Stimulated activated CD4-positive, alpha-beta T cell treated with anti-CD3 and anti-CD28 coated beads, TNF-alpha, amount 100 ng/mL, for 4 hours (primary cell): Measurements from ENCODE around the gene FLT3.
A peak's percentile ranks its signal among the peaks of the same experiment; 100 is the strongest.

Experiments
- DNase-seq, 3 experiments: peaks; one replicate each; pipeline ENCODE4 v3.0.0-alpha.2; 2020; ENCODE audit warnings: low read depth in 3 of 3

FLT3 gene

DNA sequence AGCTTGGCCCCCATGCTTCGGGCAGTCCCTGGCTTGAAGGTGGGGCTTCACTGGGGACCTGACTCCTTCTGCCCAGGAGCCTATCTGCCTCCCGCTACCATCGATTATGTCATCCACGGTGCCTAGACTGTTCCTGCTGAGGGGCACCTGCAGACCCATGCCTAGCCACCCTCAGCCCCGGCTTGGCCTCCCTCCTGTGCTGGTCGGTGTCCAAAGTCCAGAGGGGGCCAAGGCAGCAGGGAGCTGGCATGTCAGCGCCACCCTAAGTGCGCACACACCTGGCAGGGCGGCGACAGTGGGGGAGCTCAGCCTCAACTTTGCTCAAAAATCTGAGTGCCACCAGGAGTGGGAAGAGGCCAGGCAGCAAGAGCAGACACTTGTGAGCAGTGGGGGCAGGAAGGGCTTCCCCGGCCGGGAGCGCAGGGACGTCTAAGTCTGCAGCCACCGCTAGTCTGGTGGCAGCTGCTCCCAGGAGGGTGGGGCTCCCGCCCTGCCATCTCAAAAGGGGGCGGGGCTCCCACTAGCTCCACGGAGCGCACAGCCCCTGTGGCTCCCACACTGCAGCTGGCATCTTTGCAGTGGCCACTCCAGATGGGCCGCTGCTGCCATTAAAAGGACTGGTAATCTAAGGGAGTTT is 98.4 kb downstream of the FLT3 start:
- no peak for DNase-seq

DNA sequence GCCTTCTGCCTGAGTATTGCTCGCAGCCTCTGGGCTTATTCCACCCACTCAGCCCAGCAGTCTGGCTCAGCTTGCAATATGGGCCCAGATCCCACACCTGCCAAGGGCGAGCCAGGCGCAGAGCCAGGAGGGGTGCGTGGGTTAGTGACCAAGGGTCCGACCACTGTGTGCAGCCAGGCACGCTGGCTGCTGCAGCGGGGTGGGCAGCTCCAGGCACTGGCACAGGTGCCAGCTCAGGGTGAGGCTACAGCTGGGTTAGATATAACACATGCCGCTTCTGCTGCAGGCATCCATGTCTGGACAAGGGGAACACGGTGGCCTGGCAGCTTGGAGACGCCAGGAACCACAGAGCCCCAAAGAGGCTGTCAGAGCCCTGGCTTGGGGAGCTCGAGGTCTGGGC is 99.3 kb downstream of the FLT3 start:
- DNase-seq, result no peak

DNA sequence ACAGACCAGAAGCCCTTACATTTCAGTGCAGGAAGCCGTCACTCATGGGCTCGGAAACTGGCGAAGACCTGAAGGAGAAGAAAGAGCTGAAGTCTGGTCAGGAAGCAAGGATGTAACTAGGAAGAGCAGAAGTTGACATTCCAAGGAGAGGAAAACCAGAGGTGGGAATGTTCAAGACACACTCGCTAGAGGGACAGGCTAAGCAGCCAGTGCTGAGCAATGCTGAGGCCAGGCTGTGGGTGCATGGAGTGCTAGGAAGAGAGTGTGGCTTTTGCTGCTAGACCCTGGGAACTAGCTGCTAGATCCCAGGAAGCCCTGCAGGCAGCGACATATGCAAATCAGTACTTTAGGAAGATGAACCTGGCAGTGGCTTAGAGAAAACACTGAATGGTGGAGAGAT is 99.8 kb downstream of the FLT3 start:
- no peak for DNase-seq

DNA sequence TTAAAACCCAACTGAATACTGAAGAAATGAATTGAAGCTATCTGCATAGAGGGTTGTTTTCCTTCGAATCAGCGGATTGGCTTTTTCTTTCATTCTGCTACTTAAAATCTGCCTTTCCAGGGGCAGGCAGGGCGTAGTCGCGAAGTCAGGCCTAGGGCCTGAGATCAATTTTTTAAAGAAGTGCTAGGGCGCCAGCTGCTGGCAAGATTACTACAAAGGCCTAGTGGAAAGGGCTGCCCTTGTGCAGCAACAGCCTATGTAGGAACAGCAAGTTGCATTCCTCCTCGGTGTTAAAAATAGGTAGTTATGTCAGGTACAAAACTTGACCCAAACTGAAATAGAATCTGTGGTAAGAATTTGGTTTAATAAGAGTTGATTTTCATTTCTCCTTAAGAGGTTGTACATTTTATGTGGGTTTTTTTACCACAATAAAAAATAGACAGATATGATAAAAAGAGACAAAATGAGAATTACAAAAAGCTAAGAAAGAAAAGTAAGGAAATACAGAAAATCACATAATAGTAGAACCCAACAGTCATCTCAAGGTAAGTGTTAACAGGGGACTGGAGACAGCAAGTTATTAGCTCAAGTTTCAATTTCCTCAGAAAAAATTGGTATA is 102.4 kb downstream of the FLT3 start:
- peak in 1 of 3 experiments; percentile 3 for DNase-seq

DNA sequence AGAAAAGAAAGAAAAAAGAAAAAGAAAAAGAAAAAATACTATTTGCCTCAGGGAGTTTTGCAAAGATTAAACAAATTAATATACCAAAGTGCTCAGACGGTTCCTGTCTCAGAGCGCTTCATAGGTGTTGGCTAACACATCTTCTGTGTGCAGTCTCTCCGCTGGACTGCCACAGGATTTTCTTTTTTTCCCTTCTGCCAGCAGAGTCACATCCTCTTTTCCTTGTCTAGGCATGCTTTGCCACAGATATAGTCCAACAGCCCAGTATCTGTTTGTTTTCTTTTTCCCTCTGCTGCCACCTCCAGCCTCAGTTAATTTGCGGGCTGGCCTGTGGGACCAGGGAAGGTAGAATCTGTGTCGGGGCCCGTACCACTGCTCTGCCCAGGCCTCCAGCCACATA is 108.5 kb downstream of the FLT3 start:
- DNase-seq, result no peak

DNA sequence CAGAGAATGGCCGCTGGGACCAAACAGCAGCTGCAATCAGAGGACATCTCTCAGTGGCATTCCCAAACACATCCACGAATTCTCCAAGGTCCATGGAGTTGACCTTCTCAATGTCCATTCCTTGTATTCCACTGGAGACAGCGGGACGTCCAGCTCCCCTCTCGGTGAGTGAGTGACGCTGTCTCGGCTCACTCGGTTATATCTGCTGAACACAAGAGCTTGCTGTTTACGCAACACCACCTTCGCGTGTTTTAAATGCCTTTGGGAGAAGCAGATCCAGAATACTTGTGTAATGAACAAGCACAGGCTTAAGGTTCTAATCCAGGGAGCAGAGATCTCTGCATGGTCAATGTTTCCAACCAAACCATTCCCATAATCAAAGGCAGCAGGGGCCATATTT is 111.9 kb downstream of the FLT3 start, which contains the start of gene URAD:
TSS of gene URAD (minus strand) at position 174 of the 400 bp plus-strand sequence. CDS start at position 118, 56 bp downstream.
- no peak for DNase-seq

DNA sequence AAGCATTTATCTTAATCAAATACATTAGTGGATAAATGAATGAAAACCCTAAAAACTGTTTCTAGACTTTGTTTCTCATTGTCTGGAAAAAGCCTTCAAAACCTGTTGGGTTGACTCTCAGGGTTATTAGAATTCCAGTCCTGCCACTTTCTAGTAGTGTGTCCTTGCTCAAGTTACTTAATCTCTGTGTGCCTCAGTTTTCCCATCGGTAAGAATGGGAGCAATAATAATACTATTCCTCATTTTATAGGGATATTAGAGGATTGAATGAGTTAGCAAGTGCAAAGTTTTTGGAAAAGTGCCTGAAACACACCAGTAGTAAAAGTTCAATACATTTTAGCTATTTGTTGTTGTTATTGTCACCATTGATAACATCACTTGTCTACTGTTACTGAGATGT is 114.8 kb downstream of the FLT3 start:
- no peak for DNase-seq

DNA sequence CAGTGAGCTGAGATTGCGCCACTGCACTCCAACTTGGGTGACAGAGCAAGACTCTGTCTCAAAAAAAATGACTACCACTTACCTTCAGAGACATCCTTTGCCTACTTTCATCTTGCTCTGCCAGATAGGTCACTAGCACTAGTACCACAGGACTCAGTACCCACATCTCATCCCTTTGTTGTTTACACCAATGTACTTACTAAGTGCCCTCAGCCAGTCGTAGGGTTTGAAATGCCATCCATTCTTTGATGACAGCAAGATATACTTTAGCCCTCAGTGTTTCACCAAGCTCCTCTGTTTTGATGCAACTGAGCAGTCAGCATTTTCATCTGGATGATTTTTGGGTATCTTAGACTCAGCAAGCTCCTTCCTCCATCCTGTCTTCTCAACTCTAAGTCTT is 118.0 kb downstream of the FLT3 start:
- DNase-seq, result no peak

DNA sequence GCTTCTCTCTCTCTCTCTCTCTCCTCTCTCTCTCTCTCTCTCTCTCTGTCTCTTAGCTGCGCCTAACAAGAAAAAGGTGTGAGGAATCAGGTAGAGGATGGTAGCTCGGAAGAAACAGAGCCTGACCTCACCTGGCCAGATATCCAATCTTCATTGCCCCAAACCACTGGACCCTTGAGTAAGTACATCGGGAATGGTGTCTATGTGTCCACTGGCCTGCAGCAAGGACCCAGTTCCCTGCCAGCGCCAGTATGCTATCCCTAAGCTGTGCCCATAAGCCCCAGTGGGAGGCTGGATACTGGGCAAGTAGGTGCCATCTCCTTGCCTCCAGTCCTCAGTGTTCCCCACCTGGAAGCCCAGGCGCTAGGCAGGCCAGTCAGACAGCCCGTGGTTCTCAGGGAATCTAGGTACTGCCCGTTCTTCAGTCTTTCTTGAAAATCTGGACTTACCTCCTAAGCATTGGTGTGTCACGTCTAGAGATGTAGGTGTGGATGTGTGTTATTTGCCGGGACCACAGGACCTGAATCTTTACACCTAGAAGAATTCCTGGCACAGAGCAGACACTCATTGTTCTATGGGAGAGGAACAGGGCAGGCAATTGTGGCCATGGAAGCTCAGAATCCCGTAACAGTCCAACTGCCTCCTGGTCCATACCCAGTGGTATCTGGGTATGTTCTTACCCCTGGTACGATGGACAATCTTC is 119.2 kb downstream of the FLT3 start:
- DNase-seq, result no peak

DNA sequence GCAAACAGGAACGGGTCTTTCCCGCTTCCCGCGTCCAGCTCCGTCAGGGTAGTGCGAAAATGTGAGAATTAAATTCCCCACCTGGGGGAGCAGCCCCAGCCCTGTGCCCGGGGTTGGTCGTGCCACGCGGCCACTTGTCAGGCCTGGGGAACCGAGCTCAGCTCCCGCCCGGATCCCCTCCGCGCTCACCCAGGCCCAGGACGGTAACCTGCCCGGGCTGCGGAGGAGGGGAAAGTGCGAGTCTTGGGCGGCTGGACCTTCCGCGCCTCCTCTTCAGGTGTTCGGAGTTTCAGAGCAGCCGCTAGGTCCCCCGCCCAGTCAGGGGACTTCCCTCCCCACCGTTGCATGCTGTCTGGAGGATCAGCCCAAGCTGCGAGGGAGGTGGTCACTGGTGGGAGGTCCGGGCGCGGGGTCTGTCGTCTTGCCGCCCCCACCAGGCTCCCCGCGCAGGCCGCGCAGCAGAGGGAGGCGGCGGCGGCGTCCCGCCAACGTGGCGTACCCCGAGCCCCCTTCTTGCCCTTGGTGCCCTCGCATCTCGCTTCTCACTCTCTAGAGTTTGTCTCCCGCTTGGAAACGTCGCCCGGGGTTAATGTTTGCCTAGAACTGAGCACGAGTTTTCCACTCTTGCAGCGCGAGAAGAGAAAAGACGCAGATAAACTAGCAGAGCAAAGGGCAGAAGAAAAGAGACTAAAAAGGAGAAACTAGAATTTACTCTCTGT is 119.9 kb downstream of the FLT3 start:
- no peak for DNase-seq

DNA sequence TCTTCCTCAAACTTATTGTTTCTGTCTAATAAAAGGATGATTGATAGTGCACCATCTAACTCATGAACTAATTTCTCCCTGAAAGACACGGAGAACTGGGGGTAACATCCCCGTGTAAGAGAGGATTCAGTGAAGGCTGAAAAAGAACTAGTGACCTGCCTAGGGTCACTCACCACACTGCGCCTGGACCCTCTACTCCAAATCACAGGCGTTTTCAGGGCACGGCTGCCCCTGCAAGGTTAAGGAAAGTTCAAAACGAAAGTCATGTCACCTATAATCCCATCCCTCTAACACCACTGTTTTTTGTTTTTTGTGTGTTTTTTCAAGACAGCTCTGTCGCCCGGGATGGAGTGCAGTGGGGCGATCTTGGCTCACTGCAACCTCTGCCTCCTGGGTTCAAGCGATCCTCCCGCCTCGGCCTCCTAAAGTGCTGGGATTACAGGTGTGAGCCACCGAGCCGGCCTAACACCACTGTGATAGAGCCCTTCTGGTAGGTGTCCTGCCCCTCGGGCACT is 120.6 kb downstream of the FLT3 start:
- no peak for DNase-seq

DNA sequence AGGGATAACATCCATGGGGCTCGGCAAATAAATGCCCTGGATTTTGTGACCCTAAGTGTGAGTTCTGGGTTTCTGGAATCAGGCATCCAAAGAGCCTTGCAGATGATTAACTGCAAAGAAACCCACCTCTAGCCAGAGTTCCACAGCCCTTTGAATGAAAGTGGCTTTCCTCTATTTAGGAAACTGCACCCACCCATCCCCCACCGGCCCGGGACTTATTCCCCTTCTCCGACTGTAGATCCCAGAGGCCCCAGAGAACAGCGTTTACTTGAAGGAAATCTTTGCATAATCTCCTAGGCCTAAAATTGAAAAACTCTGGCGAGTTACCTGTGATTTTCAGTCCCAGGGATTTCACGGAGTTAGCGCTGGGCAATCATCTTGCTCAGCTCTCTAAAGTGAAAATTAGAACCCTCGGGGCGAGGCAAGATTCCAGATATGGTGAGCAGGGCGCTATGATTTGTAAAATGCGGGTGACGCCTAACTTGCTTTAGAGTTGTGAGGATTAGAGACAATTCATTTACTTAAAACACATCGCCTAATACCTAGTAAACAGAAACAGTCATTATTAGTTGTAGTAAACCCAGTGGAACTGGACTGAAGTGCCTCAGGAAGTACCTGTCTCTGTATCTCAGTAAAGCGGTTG is 121.3 kb downstream of the FLT3 start:
- DNase-seq, result no peak

DNA sequence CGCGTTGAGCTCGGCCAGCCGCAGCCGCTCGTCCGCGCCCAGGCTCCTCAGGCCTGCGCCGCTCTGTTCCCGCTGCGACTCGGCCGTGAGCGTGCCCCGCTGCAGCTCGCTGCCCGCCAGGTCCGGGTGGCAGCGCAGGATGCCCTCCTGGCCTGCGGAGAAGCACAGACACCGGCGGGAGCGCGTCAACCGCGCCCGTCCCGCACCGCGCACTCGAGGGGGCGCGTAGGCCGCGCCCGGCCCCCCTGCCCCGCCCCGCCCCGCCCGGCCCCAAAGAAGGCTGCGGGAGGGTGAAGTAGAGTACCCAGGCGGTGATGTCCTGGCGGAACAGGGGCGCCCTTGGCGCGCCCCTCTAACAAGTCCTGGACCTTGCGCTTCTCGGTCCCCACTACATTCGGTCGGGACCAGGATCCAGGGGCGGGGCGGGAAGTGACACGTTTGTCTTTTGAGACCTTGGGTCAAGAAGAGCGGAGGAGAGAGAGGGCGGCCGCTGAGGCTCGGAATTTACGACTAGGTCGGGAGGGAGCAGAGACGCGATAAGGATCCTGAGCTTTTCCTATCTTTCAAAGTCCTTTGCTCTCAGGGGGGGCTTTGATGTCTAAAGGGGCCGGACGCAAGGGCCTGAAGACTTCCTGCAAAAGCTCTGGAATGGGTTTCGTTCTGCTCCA is 121.9 kb downstream of the FLT3 start:
- no peak for DNase-seq

DNA sequence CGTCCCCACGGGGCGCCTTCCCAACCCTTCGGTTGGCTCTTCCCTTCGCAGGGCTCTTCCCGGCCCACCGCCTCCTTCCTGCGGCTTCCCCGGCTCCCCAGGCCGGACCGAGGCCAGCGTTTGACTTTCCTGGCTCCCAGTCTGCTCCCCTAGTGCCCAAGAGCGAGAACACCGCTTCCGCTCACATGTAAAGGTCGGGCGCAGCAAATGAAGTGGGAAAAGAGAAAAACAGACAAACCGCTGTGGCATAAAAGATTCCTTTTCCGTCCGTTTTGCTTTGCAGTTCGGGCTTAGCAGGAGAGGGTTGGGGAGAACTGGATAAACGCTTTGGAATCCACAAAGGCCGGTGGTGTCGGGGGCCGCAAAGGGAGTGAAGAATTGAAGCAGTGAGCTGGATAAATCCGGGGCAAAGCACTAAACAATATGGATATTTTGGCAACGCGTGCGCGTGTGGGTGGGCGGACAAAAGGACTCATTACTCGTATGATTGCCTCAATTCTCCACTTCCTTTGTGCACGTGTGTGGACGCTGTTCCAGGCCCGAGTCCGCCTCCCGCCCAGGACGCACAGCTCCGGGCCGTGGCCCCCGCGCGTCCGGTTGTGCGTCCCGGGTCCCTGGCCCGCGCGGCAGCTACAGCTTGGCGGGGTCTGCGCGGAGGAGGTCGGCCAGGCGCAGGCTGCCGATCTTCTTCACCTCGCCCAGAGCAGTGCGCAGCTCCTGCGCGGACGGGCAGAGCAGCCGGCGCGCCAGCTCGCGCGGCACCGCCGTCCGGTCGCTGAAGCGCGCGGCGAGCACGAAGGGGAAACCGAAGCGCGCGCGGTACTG is 122.7 kb downstream of the FLT3 start:
- no peak for DNase-seq

DNA sequence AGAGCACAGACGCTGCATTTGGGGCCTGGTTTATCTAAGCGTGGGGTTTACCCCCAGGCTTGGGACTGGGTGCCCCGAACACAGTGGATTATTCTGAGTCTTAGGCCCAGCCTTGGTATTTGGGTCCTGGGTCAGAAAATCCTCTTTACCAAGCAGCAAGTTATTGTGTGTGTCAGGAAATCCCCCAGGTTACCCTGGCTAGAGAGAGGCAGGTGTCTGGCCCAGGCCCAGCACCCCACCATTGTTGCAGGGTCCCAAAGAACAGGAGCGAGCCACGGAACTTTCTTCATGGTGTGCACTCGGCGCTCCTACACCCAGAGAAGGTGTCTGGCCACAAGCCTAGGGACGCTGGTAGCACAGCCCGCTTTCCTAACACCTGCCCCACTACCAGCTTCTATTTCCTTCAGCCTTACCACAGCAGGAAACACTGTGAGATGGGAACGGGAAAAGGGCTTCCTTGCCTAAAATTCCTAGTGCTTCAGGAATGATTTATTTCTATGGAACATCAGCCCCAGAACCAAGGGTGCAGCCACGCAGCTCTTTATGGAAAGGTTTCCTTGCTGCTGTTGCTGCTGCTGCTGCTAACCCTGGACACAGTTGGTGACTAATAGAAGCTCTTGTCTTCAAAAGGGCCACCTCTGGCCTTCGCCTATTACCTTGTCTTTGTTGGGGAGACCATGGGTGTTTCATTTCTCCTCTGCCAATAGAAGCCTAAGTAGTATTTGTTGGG is 123.8 kb downstream of the FLT3 start:
- no peak for DNase-seq

DNA sequence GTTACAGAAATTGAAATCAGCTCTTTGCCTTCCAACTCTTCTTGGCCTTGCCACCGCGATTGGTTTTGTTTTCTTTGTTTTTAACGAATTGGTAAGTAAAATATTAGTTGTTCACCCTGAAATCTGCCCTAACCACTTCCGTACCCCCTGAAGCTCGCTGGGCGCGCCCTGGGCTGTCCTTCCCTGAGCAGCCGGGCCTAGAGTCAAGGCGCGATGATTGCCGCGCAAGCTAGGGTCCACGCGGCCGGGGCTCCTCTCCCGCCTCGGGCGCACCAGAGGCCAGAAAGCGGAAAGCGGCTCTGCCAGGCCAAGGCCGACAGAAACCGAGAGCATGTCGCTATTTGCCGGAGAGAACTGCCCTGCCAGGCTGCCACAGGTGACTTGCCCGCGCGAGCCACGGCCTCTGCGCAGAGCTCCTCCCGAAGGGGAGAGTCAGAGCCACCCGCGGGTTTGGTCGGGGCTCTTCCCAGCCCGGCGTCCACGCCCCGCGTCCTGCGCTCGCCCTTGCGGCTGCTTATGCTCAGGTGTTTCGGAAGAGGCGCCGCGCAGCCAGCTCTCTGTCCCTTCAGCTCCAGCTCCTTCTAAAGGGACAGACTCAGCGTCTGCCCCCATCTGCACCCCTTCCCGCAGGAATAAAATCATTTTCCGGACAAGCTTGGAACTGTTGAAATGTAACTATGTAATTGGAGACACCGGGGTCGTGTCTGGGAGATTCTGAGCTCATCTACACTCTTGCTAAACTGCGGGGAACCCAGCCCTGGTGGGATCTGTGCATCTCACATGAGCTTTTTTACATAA is 124.6 kb downstream of the FLT3 start:
- DNase-seq, result no peak

DNA sequence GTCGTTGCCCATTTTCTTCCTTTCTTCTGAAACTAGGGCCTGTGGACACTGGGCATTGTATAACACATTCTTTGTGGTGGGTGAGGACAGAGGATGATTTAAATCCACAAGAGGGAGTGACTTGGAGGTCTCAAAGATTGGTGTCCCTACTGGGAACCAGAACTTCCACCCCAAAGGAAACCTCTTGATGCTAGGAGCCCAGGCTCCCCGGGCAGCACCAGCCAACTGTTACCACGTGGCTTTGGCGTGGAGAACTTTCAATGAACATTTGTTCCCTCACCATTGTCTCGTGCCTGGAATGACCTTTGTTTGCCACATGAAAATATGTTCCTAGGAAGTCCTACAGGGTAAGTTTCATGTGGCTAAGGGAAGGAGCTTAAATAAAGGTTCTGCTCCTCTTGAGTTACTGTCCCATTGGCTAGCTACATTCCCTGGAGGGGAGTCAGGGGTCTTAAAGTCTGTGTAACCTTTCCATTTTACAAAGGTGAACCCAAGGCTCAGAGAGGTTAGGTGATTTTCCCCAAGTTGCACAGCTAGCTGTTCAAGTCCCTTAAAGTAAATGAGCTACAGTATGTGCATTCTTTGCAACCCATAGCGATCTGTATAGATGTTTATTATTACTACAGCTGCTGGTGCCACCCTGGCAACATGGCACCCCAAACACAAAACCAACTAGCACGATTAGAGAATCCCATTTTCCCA is 126.3 kb downstream of the FLT3 start:
- no peak for DNase-seq

DNA sequence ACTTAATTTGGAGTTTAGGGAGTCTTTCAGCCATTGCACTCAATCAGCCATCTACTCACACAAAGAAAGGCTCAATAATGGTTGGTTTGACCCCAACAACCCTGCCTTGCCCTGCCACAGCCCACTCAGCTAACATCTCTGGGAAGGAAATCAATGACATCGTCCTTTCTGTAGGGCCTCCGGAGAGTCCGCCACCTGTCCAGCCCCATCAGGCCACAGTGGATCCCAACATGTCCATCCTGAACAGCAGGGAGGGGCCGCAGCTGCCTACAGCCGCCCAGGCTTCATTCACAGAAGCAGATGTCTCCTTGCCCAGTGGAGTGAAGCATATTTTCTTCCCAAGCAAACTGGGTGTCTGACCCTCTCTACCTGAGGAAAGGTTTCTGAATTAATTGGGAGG is 127.1 kb downstream of the FLT3 start:
- DNase-seq, result no peak
